ENCODE data around the gene UGT1A8.

The UGT1A8 gene

DNA sequence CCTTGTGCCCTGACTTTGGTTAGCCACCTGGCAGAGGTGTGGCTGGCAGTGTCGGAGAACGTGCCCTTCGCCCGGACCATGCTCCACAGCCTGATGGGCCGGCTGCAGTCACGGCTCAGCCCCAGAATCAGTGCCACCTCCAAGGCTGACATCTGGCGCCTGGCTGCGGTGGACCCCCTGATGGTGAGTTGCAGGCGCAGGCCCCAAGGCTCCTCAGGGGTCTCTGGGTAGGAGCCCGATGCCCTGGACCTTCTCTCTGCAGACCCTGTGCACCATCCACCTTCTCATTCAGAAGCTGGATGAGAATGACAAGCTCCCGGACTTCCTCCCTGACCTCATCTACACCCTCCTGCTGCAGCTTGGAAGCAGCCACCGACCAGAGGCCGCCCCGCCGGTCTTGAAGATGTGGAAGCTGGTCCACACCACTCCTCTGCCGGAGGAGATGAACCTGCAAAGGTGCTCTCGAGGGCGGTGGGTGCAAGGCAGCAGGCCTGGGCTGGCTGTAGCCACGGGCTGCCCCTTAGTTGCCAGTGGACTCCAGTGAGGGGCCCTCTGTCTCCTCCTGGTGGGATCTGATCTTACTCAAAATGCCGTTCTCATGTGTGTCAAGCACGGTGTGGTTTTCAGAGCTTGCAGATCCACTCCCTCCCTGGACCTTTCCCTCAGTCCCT is 204.8 kb downstream of the UGT1A8 start:
- no peak for FAIRE-seq
